Body of pancreas (tissue), 4 donors: ENCODE data around the gene KLK15.

Experiments
- CTCF ChIP-seq, 7 experiments: fragments of 450-650 bp in 4 of 7; fragments of 200-600 bp in 3 of 7; sonication (generic) in 3 of 7; IDR thresholded peaks; one replicate each; pipeline ENCODE4 v1.5.1; 2016 to 2019; ENCODE audit warnings: antibody characterized with exemption in 7 of 7
- POLR2A ChIP-seq, 3 donors: fragments of 450-650 bp; IDR thresholded peaks; one replicate each; pipeline ENCODE4 v1.6.1; 2016; ENCODE audit warnings: antibody characterized with exemption in 3 of 3, mild to moderate bottlenecking in 2 of 3

GRCh38 chr19:50821622-50822021, 11.8 kb downstream of the KLK15 start:
- TF ChIP-seq POLR2A (IDR thresholded peaks at IDR 0.05) = peak in 1 of 3 donors; percentile 9
- no peak for TF ChIP-seq CTCF (IDR thresholded peaks at IDR 0.05)
